ENCODE measurements around the gene NINL.

The NINL gene

GRCh38 chr20:25496968-25497401, 88.3 kb downstream of the NINL start:
- CTCF ChIA-PET, result no interaction called here
- no peak overlapping the region for H3K27ac ChIP-seq (ENCODE audit: insufficient read depth in 1 of 2, low read depth in 1 of 2, low read length in 2 of 2, poor library complexity in 1 of 2, severe bottlenecking in 2 of 2)
- H3K36me3 ChIP-seq (ENCODE audit: control insufficient read depth in 4 of 4, insufficient read depth in 4 of 4, low read length in 3 of 4), result no peaks in the 10 kb centered on the region
- H3K4me3 ChIP-seq (ENCODE audit: control insufficient read depth in 1 of 7, extremely low read depth in 1 of 7, insufficient read depth in 4 of 7, low read depth in 2 of 7, low read length in 6 of 7), result no peak overlapping the region
- H3K27me3 ChIP-seq (replicated peaks in 2 of 5; ENCODE audit: control insufficient read depth in 4 of 5, insufficient read depth in 5 of 5, low read length in 4 of 5), result no peaks in the 10 kb centered on the region
- no peak for DNase-seq
- POLR2A ChIA-PET, result no interaction called here
- 85% methylated on average over 9 of the region's 9 CpGs for WGBS (ENCODE audit: insufficient coverage)
- no peaks in the 10 kb centered on the region for H3K9me3 ChIP-seq (ENCODE audit: control extremely low read depth in 1 of 5, control insufficient read depth in 4 of 5, insufficient read depth in 2 of 5, low read depth in 1 of 5, low read length in 4 of 5)
- H3K4me1 ChIP-seq (ENCODE audit: control extremely low read depth in 1 of 4, control insufficient read depth in 4 of 4, insufficient read depth in 4 of 4, low read length in 3 of 4), result no peaks in the 10 kb centered on the region

GRCh38 chr20:25496165-25496967, 89.0 kb downstream of the NINL start:
- ChIA-PET POLR2A (no interaction called here), CTCF (no interaction called here)
- 98% methylated on average over 12 of the region's 14 CpGs for WGBS (ENCODE audit: insufficient coverage)
- Histone ChIP-seq H3K27ac (ENCODE audit: insufficient read depth in 1 of 2, low read depth in 1 of 2, low read length in 2 of 2, poor library complexity in 1 of 2, severe bottlenecking in 2 of 2) (no peak overlapping the region), H3K27me3 (replicated peaks in 2 of 5; ENCODE audit: control insufficient read depth in 4 of 5, insufficient read depth in 5 of 5, low read length in 4 of 5) (no peaks in the 10 kb centered on the region), H3K4me1 (ENCODE audit: control extremely low read depth in 1 of 4, control insufficient read depth in 4 of 4, insufficient read depth in 4 of 4, low read length in 3 of 4) (no peaks in the 10 kb centered on the region), H3K36me3 (ENCODE audit: control insufficient read depth in 4 of 4, insufficient read depth in 4 of 4, low read length in 3 of 4) (no peaks in the 10 kb centered on the region), H3K4me3 (ENCODE audit: control insufficient read depth in 1 of 7, extremely low read depth in 1 of 7, insufficient read depth in 4 of 7, low read depth in 2 of 7, low read length in 6 of 7) (no peak overlapping the region), H3K9me3 (ENCODE audit: control extremely low read depth in 1 of 5, control insufficient read depth in 4 of 5, insufficient read depth in 2 of 5, low read depth in 1 of 5, low read length in 4 of 5) (no peaks in the 10 kb centered on the region)
- no peak for DNase-seq

DNA sequence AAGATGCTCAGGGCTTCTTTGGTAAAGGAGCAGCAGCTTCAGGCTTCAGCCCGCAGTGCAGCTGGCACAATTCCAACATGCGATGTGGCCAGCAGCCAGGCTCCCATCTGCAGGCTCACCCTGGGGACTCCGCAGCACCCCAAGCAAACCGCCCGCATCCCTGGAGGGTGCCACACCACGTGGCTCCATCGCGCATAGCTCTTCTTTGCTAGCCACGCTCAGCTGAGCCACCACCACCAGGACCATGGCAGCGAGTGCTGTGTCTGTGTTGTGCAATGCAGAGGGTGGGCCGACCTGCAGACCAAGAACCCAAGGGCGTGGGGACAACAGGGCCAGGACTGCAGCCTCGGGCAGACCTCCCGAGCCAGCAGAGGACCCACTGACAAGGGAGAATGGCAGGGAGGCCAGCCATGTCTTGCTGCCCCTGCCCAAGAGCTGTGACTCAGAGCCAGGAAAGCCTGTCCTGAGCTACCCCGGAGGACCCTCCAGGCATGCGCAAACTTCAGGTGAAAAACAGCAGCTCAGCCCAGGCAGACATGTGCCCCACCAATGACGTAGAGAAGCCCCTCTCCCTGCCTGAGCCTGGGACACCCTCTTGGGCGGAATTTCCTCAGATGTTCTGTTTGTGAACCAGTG, 90.0 kb downstream of the NINL start:
- 97% methylated on average over 16 of the region's 18 CpGs for WGBS (ENCODE audit: insufficient coverage)
- Histone ChIP-seq H3K27ac (ENCODE audit: insufficient read depth in 1 of 2, low read depth in 1 of 2, low read length in 2 of 2, poor library complexity in 1 of 2, severe bottlenecking in 2 of 2) (no peak overlapping the region), H3K27me3 (replicated peaks in 2 of 5; ENCODE audit: control insufficient read depth in 4 of 5, insufficient read depth in 5 of 5, low read length in 4 of 5) (peaks cover 0 to 2% (median 0%) of the 10 kb centered on the region in 5 experiments)

GRCh38 chr20:25494506-25495188, 90.7 kb downstream of the NINL start:
- Histone ChIP-seq H3K4me1 (ENCODE audit: control extremely low read depth in 1 of 4, control insufficient read depth in 4 of 4, insufficient read depth in 4 of 4, low read length in 3 of 4) (no peaks in the 10 kb centered on the region), H3K36me3 (ENCODE audit: control insufficient read depth in 4 of 4, insufficient read depth in 4 of 4, low read length in 3 of 4) (no peaks in the 10 kb centered on the region), H3K9me3 (ENCODE audit: control extremely low read depth in 1 of 5, control insufficient read depth in 4 of 5, insufficient read depth in 2 of 5, low read depth in 1 of 5, low read length in 4 of 5) (no peaks in the 10 kb centered on the region), H3K4me3 (ENCODE audit: control insufficient read depth in 1 of 7, extremely low read depth in 1 of 7, insufficient read depth in 4 of 7, low read depth in 2 of 7, low read length in 6 of 7) (no peak overlapping the region), H3K27ac (ENCODE audit: insufficient read depth in 1 of 2, low read depth in 1 of 2, low read length in 2 of 2, poor library complexity in 1 of 2, severe bottlenecking in 2 of 2) (no peak overlapping the region), H3K27me3 (replicated peaks in 2 of 5; ENCODE audit: control insufficient read depth in 4 of 5, insufficient read depth in 5 of 5, low read length in 4 of 5) (peaks cover 0 to 2% (median 0%) of the 10 kb centered on the region in 5 experiments)
- ChIA-PET CTCF (no interaction called here), POLR2A (no interaction called here)
- 96% methylated on average over 14 of the region's 17 CpGs for WGBS (ENCODE audit: insufficient coverage)
- no peak for DNase-seq

More for the DNA sequence above, 90.0 kb downstream of the NINL start:
- H3K9me3 ChIP-seq (ENCODE audit: control extremely low read depth in 1 of 5, control insufficient read depth in 4 of 5, insufficient read depth in 2 of 5, low read depth in 1 of 5, low read length in 4 of 5), result no peaks in the 10 kb centered on the region
- H3K4me1 ChIP-seq (ENCODE audit: control extremely low read depth in 1 of 4, control insufficient read depth in 4 of 4, insufficient read depth in 4 of 4, low read length in 3 of 4), result no peaks in the 10 kb centered on the region
- no peak for DNase-seq
- H3K4me3 ChIP-seq (ENCODE audit: control insufficient read depth in 1 of 7, extremely low read depth in 1 of 7, insufficient read depth in 4 of 7, low read depth in 2 of 7, low read length in 6 of 7), result no peak overlapping the region
- POLR2A ChIA-PET, result no interaction called here
- no peaks in the 10 kb centered on the region for H3K36me3 ChIP-seq (ENCODE audit: control insufficient read depth in 4 of 4, insufficient read depth in 4 of 4, low read length in 3 of 4)
- CTCF ChIA-PET, result no interaction called here

- WGBS (ENCODE audit: insufficient coverage), result 99% methylated on average over 7 of the region's 10 CpGs
- no peaks in the 10 kb centered on the region for H3K36me3 ChIP-seq (ENCODE audit: control insufficient read depth in 4 of 4, insufficient read depth in 4 of 4, low read length in 3 of 4)
- no peaks in the 10 kb centered on the region for H3K9me3 ChIP-seq (ENCODE audit: control extremely low read depth in 1 of 5, control insufficient read depth in 4 of 5, insufficient read depth in 2 of 5, low read depth in 1 of 5, low read length in 4 of 5)
- H3K27me3 ChIP-seq (replicated peaks in 2 of 5; ENCODE audit: control insufficient read depth in 4 of 5, insufficient read depth in 5 of 5, low read length in 4 of 5), result peaks cover 0 to 7% (median 0%) of the 10 kb centered on the region in 5 experiments
- no peak overlapping the region for H3K27ac ChIP-seq (ENCODE audit: insufficient read depth in 1 of 2, low read depth in 1 of 2, low read length in 2 of 2, poor library complexity in 1 of 2, severe bottlenecking in 2 of 2)
- H3K4me3 ChIP-seq (ENCODE audit: control insufficient read depth in 1 of 7, extremely low read depth in 1 of 7, insufficient read depth in 4 of 7, low read depth in 2 of 7, low read length in 6 of 7), result no peak overlapping the region
- CTCF ChIA-PET, result no interaction called here
- no peaks in the 10 kb centered on the region for H3K4me1 ChIP-seq (ENCODE audit: control extremely low read depth in 1 of 4, control insufficient read depth in 4 of 4, insufficient read depth in 4 of 4, low read length in 3 of 4)
- no peak for DNase-seq
- POLR2A ChIA-PET, result no interaction called here
Observed at GRCh38 chr20:25493748-25494505, 91.4 kb downstream of the NINL start.

GRCh38 chr20:25493137-25493536, 92.2 kb downstream of the NINL start:
- Histone ChIP-seq H3K4me3 (ENCODE audit: control insufficient read depth in 1 of 7, extremely low read depth in 1 of 7, insufficient read depth in 4 of 7, low read depth in 2 of 7, low read length in 6 of 7) (no peak overlapping the region), H3K36me3 (ENCODE audit: control insufficient read depth in 4 of 4, insufficient read depth in 4 of 4, low read length in 3 of 4) (no peaks in the 10 kb centered on the region), H3K27me3 (replicated peaks in 2 of 5; ENCODE audit: control insufficient read depth in 4 of 5, insufficient read depth in 5 of 5, low read length in 4 of 5) (peaks cover 0 to 7% (median 0%) of the 10 kb centered on the region in 5 experiments), H3K9me3 (ENCODE audit: control extremely low read depth in 1 of 5, control insufficient read depth in 4 of 5, insufficient read depth in 2 of 5, low read depth in 1 of 5, low read length in 4 of 5) (no peaks in the 10 kb centered on the region), H3K27ac (ENCODE audit: insufficient read depth in 1 of 2, low read depth in 1 of 2, low read length in 2 of 2, poor library complexity in 1 of 2, severe bottlenecking in 2 of 2) (no peak overlapping the region), H3K4me1 (ENCODE audit: control extremely low read depth in 1 of 4, control insufficient read depth in 4 of 4, insufficient read depth in 4 of 4, low read length in 3 of 4) (no peaks in the 10 kb centered on the region)
- WGBS (ENCODE audit: insufficient coverage), result 95% methylated on average over 10 of the region's 10 CpGs
- DNase-seq, result no peak
- POLR2A ChIA-PET, result interaction anchor here (0.5 kb wide), 1 partner anchor 511 kb away, joined by 3 read pairs; no protein-coding TSS in a partner anchor
- CTCF ChIA-PET, result no interaction called here
